H9 (cell line): ENCODE measurements around the gene C8G. TPM values are rescaled to one million over a fixed set of nuclear protein-coding genes. Genes with fewer than 3 reads are reported as not detected.

ENCODE experiments used
- DNase-seq: peaks from one replicate; pipeline ENCODE4 v3.0.0-alpha.2; 2017
- H2AFZ ChIP-seq: one replicate; pipeline ENCODE4 v1.6.1; 2013; ENCODE audit warnings: mild to moderate bottlenecking, low read length, control low read depth, moderate library complexity
- H2AK5ac ChIP-seq: 2 replicates; pipeline ENCODE4 v1.6.1; 2013; ENCODE audit warnings: low read length, control low read depth, mixed read lengths; ENCODE audit not compliant: insufficient read length
- H2BK120ac ChIP-seq: one replicate; pipeline ENCODE4 v1.6.1; 2013; ENCODE audit warnings: low read depth, mild to moderate bottlenecking, low read length, control low read depth, inconsistent platforms; ENCODE audit not compliant: poor library complexity, severe bottlenecking
- H2BK12ac ChIP-seq: 2 replicates; pipeline ENCODE4 v1.6.1; 2013; ENCODE audit warnings: low read length, control low read depth, mixed read lengths, low read depth; ENCODE audit not compliant: insufficient read length
- H2BK15ac ChIP-seq: 2 replicates; pipeline ENCODE4 v1.6.1; 2013; ENCODE audit warnings: low read depth, low read length, control low read depth
- H2BK20ac ChIP-seq: one replicate; pipeline ENCODE4 v1.6.1; 2013; ENCODE audit warnings: low read depth, mild to moderate bottlenecking, low read length, control low read depth, inconsistent platforms; ENCODE audit not compliant: poor library complexity, severe bottlenecking
- H2BK5ac ChIP-seq: 2 replicates; pipeline ENCODE4 v1.6.1; 2013; ENCODE audit warnings: low read length, control low read depth, mixed read lengths; ENCODE audit not compliant: insufficient read length
- H3K14ac ChIP-seq: 2 replicates; pipeline ENCODE4 v1.6.1; 2013; ENCODE audit warnings: low read length, control low read depth; ENCODE audit not compliant: insufficient read depth
- H3K18ac ChIP-seq: 2 replicates; pipeline ENCODE4 v1.6.1; 2013; ENCODE audit warnings: low read depth, mild to moderate bottlenecking, mixed read lengths, low read length, control low read depth; ENCODE audit not compliant: insufficient read length
- H3K23ac ChIP-seq: 2 replicates; pipeline ENCODE4 v1.6.1; 2013; ENCODE audit warnings: low read length, control low read depth, mixed read lengths, low read depth; ENCODE audit not compliant: insufficient read length
- H3K23me2 ChIP-seq: 2 replicates; pipeline ENCODE4 v1.6.1; 2013; ENCODE audit warnings: low read depth, mild to moderate bottlenecking, mixed read lengths, low read length, control low read depth; ENCODE audit not compliant: insufficient read length, poor library complexity, severe bottlenecking
- H3K27ac ChIP-seq: 2 replicates; pipeline ENCODE4 v1.5.1; 2013; ENCODE audit warnings: low read length, control low read depth, mixed read lengths, low read depth; ENCODE audit not compliant: insufficient read length
- H3K27me3 ChIP-seq: 2 replicates; pipeline ENCODE4 v1.6.1; 2013; ENCODE audit warnings: low read length, control low read depth, inconsistent platforms; ENCODE audit not compliant: insufficient read depth
- H3K4ac ChIP-seq: 2 replicates; pipeline ENCODE4 v1.6.1; 2013; ENCODE audit warnings: low read depth, mild to moderate bottlenecking, control low read depth, inconsistent platforms, low read length, moderate library complexity
- H3K4me1 ChIP-seq: 2 replicates; pipeline ENCODE4 v1.6.1; 2013; ENCODE audit warnings: low read length, control low read depth, inconsistent platforms; ENCODE audit not compliant: insufficient read depth
- H3K4me2 ChIP-seq: 2 replicates; pipeline ENCODE4 v1.6.1; 2013; ENCODE audit warnings: low read length, control low read depth, mixed read lengths; ENCODE audit not compliant: insufficient read length, insufficient read depth
- H3K56ac ChIP-seq: 2 replicates; pipeline ENCODE4 v1.6.1; 2013; ENCODE audit warnings: low read depth, mild to moderate bottlenecking, mixed read lengths, low read length, control low read depth; ENCODE audit not compliant: insufficient read length
- H3K79me1 ChIP-seq: 2 replicates; pipeline ENCODE4 v1.6.1; 2013; ENCODE audit warnings: low read depth, mild to moderate bottlenecking, moderate library complexity, low read length, control low read depth, inconsistent platforms; ENCODE audit not compliant: insufficient read depth, poor library complexity, severe bottlenecking
- H3K79me2 ChIP-seq: 2 replicates; pipeline ENCODE4 v1.6.1; 2013; ENCODE audit warnings: low read length, control low read depth, inconsistent platforms; ENCODE audit not compliant: insufficient read depth
- H3K9ac ChIP-seq: 2 replicates; pipeline ENCODE4 v1.6.1; 2013; ENCODE audit warnings: low read length, control low read depth, mixed read lengths; ENCODE audit not compliant: insufficient read length; ENCODE audit errors: extremely low read depth
- H3K9me3 ChIP-seq: one replicate; pipeline ENCODE4 v1.6.1; 2013; ENCODE audit warnings: low read depth, low read length, inconsistent platforms; ENCODE audit not compliant: control insufficient read depth
- H3T11ph ChIP-seq: one replicate; pipeline ENCODE4 v1.6.1; 2013; ENCODE audit warnings: mild to moderate bottlenecking, low read length, control low read depth, inconsistent platforms
- H4K20me1 ChIP-seq: one replicate; pipeline ENCODE4 v1.6.1; 2013; ENCODE audit not compliant: control insufficient read depth, insufficient read length, insufficient read depth
- H4K5ac ChIP-seq: 2 replicates; pipeline ENCODE4 v1.6.1; 2013; ENCODE audit warnings: low read depth, mild to moderate bottlenecking, mixed read lengths, low read length, control low read depth; ENCODE audit not compliant: insufficient read length
- H4K8ac ChIP-seq: replicated peaks from 2 replicates; pipeline ENCODE4 v1.6.1; 2013; ENCODE audit warnings: low read length, control low read depth, mixed read lengths, low read depth; ENCODE audit not compliant: insufficient read length
- H4K91ac ChIP-seq: 2 replicates; pipeline ENCODE4 v1.6.1; 2013; ENCODE audit warnings: low read depth, mild to moderate bottlenecking, moderate library complexity, mixed read lengths, low read length, control low read depth; ENCODE audit not compliant: insufficient read length
- H3K27ac Mint-ChIP-seq, 3 experiments: 2 replicates in 2 of 3; 3 replicates in 1 of 3; pipeline ENCODE4 v1.8.0; 2020 to 2021; ENCODE audit warnings: mixed read lengths in 3 of 3, mild to moderate bottlenecking in 1 of 3, moderate library complexity in 1 of 3
- H3K27me3 Mint-ChIP-seq: 2 replicates; pipeline ENCODE4 v1.8.0; 2021; ENCODE audit warnings: low read depth, mild to moderate bottlenecking, moderate library complexity, mixed read lengths
- H3K36me3 Mint-ChIP-seq, 3 experiments: 2 replicates in 2 of 3; 3 replicates in 1 of 3; pipeline ENCODE4 v1.8.0; 2020 to 2021; ENCODE audit warnings: low read depth in 3 of 3, mixed read lengths in 3 of 3; ENCODE audit not compliant: insufficient read depth in 1 of 3
- H3K4me1 Mint-ChIP-seq, 2 experiments: 2 replicates each; pipeline ENCODE4 v1.8.0; 2020; ENCODE audit warnings: mixed read lengths in 2 of 2
- H3K4me3 Mint-ChIP-seq, 2 experiments: 2 replicates in 1 of 2; 3 replicates in 1 of 2; pipeline ENCODE4 v1.8.0; 2020 to 2021; ENCODE audit warnings: mild to moderate bottlenecking in 2 of 2, mixed read lengths in 2 of 2, moderate library complexity in 1 of 2
- H3K9me3 Mint-ChIP-seq, 2 experiments: 2 replicates in 1 of 2; 3 replicates in 1 of 2; pipeline ENCODE4 v1.8.0; 2020; ENCODE audit warnings: mild to moderate bottlenecking in 2 of 2, mixed read lengths in 2 of 2, moderate library complexity in 1 of 2
- CTCF ChIP-seq: fragments of 200-600 bp; sonication (generic); conservative IDR thresholded peaks from 3 replicates; pipeline ENCODE4 v1.8.0; 2021; ENCODE audit warnings: antibody characterized with exemption, mild to moderate bottlenecking
- WGBS: extraction: QIAGEN DNeasy Blood & Tissue Kit; methylation state at CpG from one replicate; pipeline ENCODE4 v1.1.7; 2013; ENCODE audit warnings: missing lambda C conversion rate, low lambda C conversion rate, mixed read lengths; ENCODE audit not compliant: insufficient read length; ENCODE audit errors: extremely low coverage; 5-methylcytosine and 5-hydroxymethylcytosine counted together
- total RNA-seq: library from RNA; stranded (reverse); gene quantifications from 2 replicates; pipeline ENCODE4 v1.2.1, GENCODE V29; 2021

The C8G gene
- total RNA-seq, 1 experiment from 2014 or later, result 0.96 TPM

GRCh38 chr9:136969150-136969549 lies 24.1 kb downstream of the C8G start:
- no peak overlapping the region for H4K8ac ChIP-seq
- no peaks in the 10 kb centered on the region for H3K79me1 ChIP-seq
- H3K4ac ChIP-seq, result no peak overlapping the region
- no peak overlapping the region for H2BK12ac ChIP-seq
- H3K9me3 Mint-ChIP-seq, result no peaks in the 10 kb centered on the region
- no CpG with 5 or more reads among the region's 17 CpGs for WGBS
- H3K27me3 ChIP-seq, result no peaks in the 10 kb centered on the region
- peaks cover 16% of the 10 kb centered on the region for H3K27me3 Mint-ChIP-seq
- H4K5ac ChIP-seq, result no peak overlapping the region
- H3K23ac ChIP-seq, result no peak overlapping the region
- H2BK5ac ChIP-seq, result no peak overlapping the region
- no peak overlapping the region for H2BK20ac ChIP-seq
- no peak overlapping the region for H3K56ac ChIP-seq
- no peaks in the 10 kb centered on the region for H3K79me2 ChIP-seq
- H3K23me2 ChIP-seq, result no peaks in the 10 kb centered on the region
- H3T11ph ChIP-seq, result no peak overlapping the region
- H4K20me1 ChIP-seq, result no peaks in the 10 kb centered on the region
- H3K4me1 Mint-ChIP-seq, result peaks cover 7 to 12% of the 10 kb centered on the region in 2 experiments
- no peak overlapping the region for H4K91ac ChIP-seq
- peaks cover 2% of the 10 kb centered on the region; the same call in 1 of the 2 replicates for H3K4me1 ChIP-seq
- DNase-seq, result no peak
- H3K9ac ChIP-seq, result no peak overlapping the region
- no peaks in the 10 kb centered on the region for H3K9me3 ChIP-seq
- no peak overlapping the region for H3K18ac ChIP-seq
- no peak overlapping the region for H2BK120ac ChIP-seq
- H2BK15ac ChIP-seq, result no peak overlapping the region
- no peak overlapping the region for H3K4me2 ChIP-seq
- H3K4me3 Mint-ChIP-seq, result no peak overlapping the region
- H3K27ac Mint-ChIP-seq, result no peak overlapping the region
- no peak overlapping the region for H3K27ac ChIP-seq
- no peak for TF ChIP-seq CTCF
- 0 out of 2 replicates have a peak overlapping the region, but pooled peaks have one; percentile 16 for H3K14ac ChIP-seq
- no peak overlapping the region for H2AFZ ChIP-seq
- no peaks in the 10 kb centered on the region for H3K36me3 Mint-ChIP-seq
- H2AK5ac ChIP-seq, result no peak overlapping the region
